IPS-15b (cell line): ENCODE measurements around the gene CCDC121.

Source experiments
- H3K27me3 ChIP-seq: one replicate; pipeline ENCODE4 v1.6.1; 2013; ENCODE audit warnings: low read length; ENCODE audit not compliant: control insufficient read depth, insufficient read depth
- H3K36me3 ChIP-seq: one replicate; pipeline ENCODE4 v1.6.1; 2013; ENCODE audit warnings: low read length; ENCODE audit not compliant: control insufficient read depth, insufficient read depth
- H3K4me1 ChIP-seq: one replicate; pipeline ENCODE4 v1.6.1; 2013; ENCODE audit warnings: mild to moderate bottlenecking, low read length; ENCODE audit not compliant: control insufficient read depth, insufficient read depth
- H3K4me3 ChIP-seq: one replicate; pipeline ENCODE4 v1.5.1; 2013; ENCODE audit warnings: low read depth, low read length
- H3K9ac ChIP-seq: one replicate; pipeline ENCODE4 v1.6.1; 2013; ENCODE audit warnings: low read depth, mild to moderate bottlenecking, low read length
- H3K9me3 ChIP-seq: one replicate; pipeline ENCODE4 v1.6.1; 2013; ENCODE audit warnings: mild to moderate bottlenecking, low read length; ENCODE audit not compliant: control insufficient read depth, insufficient read depth

CCDC121 gene

DNA sequence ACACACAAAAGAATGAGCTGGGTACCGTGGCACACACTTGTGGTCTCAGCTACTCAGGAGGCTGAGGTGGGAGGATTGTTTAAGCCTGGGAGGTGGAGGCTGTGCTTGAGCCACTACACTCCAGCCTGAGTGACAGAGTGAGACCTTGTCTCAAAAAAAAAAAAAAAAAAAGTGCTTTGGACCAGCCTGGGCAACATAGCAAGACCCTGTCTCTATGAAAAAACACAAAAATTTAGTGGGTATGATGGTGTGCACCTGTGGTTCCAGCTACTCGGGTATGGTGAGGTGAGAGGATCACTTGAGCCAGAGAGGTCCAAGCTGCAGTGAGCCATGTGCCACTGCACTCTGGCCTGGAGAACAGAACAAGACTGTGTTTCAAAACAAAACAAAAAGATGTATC is 35.6 kb downstream of the CCDC121 start:
- H3K27me3 ChIP-seq = no peaks in the 10 kb centered on the region
- H3K36me3 ChIP-seq = peaks cover 2% of the 10 kb centered on the region
- no peak overlapping the region for H3K9ac ChIP-seq
- H3K9me3 ChIP-seq = peaks cover 3% of the 10 kb centered on the region
- no peak overlapping the region for H3K4me3 ChIP-seq
- H3K4me1 ChIP-seq = no peaks in the 10 kb centered on the region

DNA sequence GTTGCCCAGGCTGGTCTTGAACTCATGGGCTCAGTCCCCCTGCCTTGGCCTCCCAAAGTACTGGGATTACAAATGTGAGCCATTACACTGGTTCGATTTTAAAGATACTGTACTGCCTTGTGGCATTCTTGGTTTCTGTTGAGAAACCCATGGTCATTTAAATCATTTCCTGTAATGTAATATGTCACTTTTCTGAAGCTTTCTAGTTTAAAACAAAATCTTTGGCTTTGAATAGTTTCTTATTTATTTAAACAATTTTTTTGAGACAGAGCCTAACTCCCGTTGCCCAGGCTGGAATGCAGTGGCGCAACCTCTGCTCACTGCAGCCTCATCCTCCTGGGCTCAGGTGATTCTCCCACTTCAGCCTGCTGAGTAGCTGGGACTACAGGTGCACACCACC is 37.1 kb downstream of the CCDC121 start:
- H3K9ac ChIP-seq = no peak overlapping the region
- H3K4me3 ChIP-seq = no peak overlapping the region
- H3K36me3 ChIP-seq = peaks cover 2% of the 10 kb centered on the region
- no peaks in the 10 kb centered on the region for H3K4me1 ChIP-seq
- H3K27me3 ChIP-seq = no peaks in the 10 kb centered on the region
- H3K9me3 ChIP-seq = peaks cover 3% of the 10 kb centered on the region

GRCh38 chr2:27588308-27588707 is 40.5 kb downstream of the CCDC121 start:
- no peaks in the 10 kb centered on the region for H3K9me3 ChIP-seq
- H3K4me1 ChIP-seq = no peaks in the 10 kb centered on the region
- peaks cover 2% of the 10 kb centered on the region for H3K36me3 ChIP-seq
- H3K4me3 ChIP-seq = no peak overlapping the region
- no peak overlapping the region for H3K9ac ChIP-seq
- no peaks in the 10 kb centered on the region for H3K27me3 ChIP-seq

DNA sequence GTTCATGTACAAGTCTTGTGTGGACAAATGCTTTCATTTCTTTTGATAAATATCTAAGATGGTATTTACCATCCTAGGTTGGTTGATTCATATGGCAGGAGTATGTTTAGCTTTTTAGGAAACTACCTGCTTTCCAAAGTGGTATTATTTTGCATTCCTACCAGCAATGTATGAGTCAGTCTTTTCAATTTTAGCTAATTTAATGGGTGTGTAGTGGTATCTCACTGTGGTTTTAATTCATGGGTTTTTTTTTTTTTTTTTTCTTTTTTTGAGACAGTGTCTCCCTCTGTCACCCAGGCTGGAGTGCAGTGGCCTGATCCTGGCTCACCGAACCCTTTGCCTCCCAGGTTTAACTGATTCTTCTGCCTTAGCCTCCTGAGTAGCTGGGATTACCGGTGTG is 41.8 kb downstream of the CCDC121 start:
- peaks cover 4% of the 10 kb centered on the region for H3K4me1 ChIP-seq
- H3K4me3 ChIP-seq = no peak overlapping the region
- peaks cover 2% of the 10 kb centered on the region for H3K36me3 ChIP-seq
- H3K9me3 ChIP-seq = no peaks in the 10 kb centered on the region
- peaks cover under 1% of the 10 kb centered on the region for H3K27me3 ChIP-seq
- H3K9ac ChIP-seq = no peak overlapping the region

DNA sequence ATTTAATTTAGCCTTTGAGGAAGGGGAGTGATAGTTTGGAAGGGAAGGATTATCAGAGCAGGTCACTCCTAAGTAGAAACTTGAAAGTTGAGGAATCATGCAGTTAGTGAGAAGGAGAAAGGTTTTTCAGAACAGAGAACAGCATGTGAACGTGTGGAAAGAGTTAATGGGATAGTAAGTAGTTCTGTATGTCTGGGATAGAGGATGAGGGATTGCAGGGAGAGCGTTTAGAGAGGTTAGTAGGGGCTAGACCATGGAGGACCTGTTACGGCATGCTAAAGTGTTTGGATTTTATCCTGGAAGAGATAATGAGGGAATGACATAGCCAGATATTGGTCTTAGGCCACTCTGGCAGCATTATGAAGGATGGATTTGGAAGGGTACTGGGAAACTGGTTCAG is 44.2 kb downstream of the CCDC121 start:
- H3K4me1 ChIP-seq = peaks cover 4% of the 10 kb centered on the region
- no peaks in the 10 kb centered on the region for H3K36me3 ChIP-seq
- H3K9ac ChIP-seq = no peak overlapping the region
- no peaks in the 10 kb centered on the region for H3K9me3 ChIP-seq
- peaks cover 11% of the 10 kb centered on the region for H3K27me3 ChIP-seq
- H3K4me3 ChIP-seq = peak overlapping the region; percentile 90

- H3K4me3 ChIP-seq = peak overlapping the region; percentile 90
- H3K27me3 ChIP-seq = peaks cover 11% of the 10 kb centered on the region
- peak overlapping the region; percentile 89 for H3K9ac ChIP-seq
- no peaks in the 10 kb centered on the region for H3K9me3 ChIP-seq
- peaks cover 4% of the 10 kb centered on the region for H3K4me1 ChIP-seq
- H3K36me3 ChIP-seq = no peaks in the 10 kb centered on the region
Observed at GRCh38 chr2:27583390-27583915, 45.4 kb downstream of the CCDC121 start.

GRCh38 chr2:27582695-27583389 is 46.0 kb downstream of the CCDC121 start, which contains the start of gene ZNF512:
ZNF512 (plus strand) TSS chr2:27583042; CDS start chr2:27583113, 71 bp downstream.
- Histone ChIP-seq H3K4me3 (peak within 1 kb of the TSS; percentile 90), H3K27me3 (peaks cover 11% of the 10 kb centered on the region), H3K4me1 (peaks cover 4% of the 10 kb centered on the region), H3K9ac (peak within 1 kb of the TSS; percentile 89), H3K36me3 (no peaks in the 10 kb centered on the region), H3K9me3 (no peaks in the 10 kb centered on the region)

- Histone ChIP-seq H3K4me3 (peak overlapping the region; percentile 90), H3K9me3 (no peaks in the 10 kb centered on the region), H3K4me1 (peaks cover 4% of the 10 kb centered on the region), H3K27me3 (peaks cover 15% of the 10 kb centered on the region), H3K36me3 (no peaks in the 10 kb centered on the region), H3K9ac (peak overlapping the region; percentile 67)
Observed at GRCh38 chr2:27582129-27582694, 46.6 kb downstream of the CCDC121 start.

DNA sequence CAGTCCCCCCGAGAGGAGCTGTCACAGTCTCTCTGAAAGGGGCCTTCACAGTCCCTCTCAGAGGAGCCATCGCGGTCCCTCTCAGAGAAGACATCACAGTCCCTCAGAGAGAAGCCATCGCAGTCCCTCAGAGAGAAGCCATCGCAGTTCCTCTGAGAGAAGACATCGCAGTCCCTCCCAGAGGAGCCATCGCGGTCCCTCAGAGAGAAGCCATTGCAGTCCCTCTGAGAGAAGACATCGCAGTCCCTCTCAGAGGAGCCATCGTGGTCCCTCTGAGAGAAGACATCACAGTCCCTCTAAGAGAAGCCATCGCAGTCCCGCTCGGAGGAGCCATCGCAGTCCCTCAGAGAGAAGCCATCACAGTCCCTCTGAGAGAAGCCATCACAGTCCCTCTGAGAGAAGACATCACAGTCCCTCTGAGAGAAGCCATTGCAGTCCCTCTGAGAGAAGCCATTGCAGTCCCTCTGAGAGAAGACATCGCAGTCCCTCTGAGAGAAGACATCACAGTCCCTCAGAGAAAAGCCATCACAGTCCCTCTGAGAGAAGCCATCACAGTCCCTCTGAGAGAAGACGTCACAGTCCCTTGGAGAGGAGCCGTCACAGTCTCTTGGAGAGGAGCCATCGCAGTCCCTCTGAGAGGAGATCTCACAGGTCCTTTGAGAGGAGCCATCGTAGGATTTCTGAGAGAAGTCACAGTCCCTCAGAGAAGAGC is 47.2 kb downstream of the CCDC121 start:
- H3K27me3 ChIP-seq = peaks cover 15% of the 10 kb centered on the region
- H3K36me3 ChIP-seq = no peaks in the 10 kb centered on the region
- no peak overlapping the region for H3K4me3 ChIP-seq
- H3K4me1 ChIP-seq = peaks cover 4% of the 10 kb centered on the region
- H3K9ac ChIP-seq = no peak overlapping the region
- H3K9me3 ChIP-seq = no peaks in the 10 kb centered on the region
